Cerebellar nuclear complex (tissue), 1 donor: ENCODE measurements around the gene SNX19.

Experiments used
- DNase-seq, 2 experiments: peaks; one replicate each; lab custom pipeline; 2025; lab: John Stamatoyannopoulos, UW

SNX19 gene

GRCh38 chr11:130907229-130907628 lies 9.1 kb downstream of the SNX19 start:
- no peak for DNase-seq

- DNase-seq, result no peak
Measured at GRCh38 chr11:130906616-130907015, 9.7 kb downstream of the SNX19 start.

GRCh38 chr11:130905512-130905911 lies 10.8 kb downstream of the SNX19 start:
- no peak for DNase-seq

- no peak for DNase-seq
Measured at GRCh38 chr11:130904380-130904779, 11.9 kb downstream of the SNX19 start.

- no peak for DNase-seq
Measured at GRCh38 chr11:130902380-130902779, 13.9 kb downstream of the SNX19 start.

GRCh38 chr11:130899106-130899505 lies 17.2 kb downstream of the SNX19 start:
- DNase-seq, result no peak

GRCh38 chr11:130897262-130898182 lies 18.8 kb downstream of the SNX19 start:
- no peak for DNase-seq

GRCh38 chr11:130894322-130895025 lies 21.8 kb downstream of the SNX19 start:
- DNase-seq, result peak in 1 of 2 experiments; percentile 61

GRCh38 chr11:130892861-130893260 lies 23.4 kb downstream of the SNX19 start:
- DNase-seq, result no peak

- DNase-seq, result no peak
Measured at GRCh38 chr11:130891326-130891725, 25.0 kb downstream of the SNX19 start.

GRCh38 chr11:130890039-130890745 lies 26.1 kb downstream of the SNX19 start:
- DNase-seq, result no peak

GRCh38 chr11:130888790-130889189 lies 27.5 kb downstream of the SNX19 start:
- no peak for DNase-seq

- DNase-seq, result no peak
Measured at GRCh38 chr11:130886704-130887103, 29.6 kb downstream of the SNX19 start.

- no peak for DNase-seq
Measured at GRCh38 chr11:130882138-130882551, 34.1 kb downstream of the SNX19 start.

GRCh38 chr11:130881475-130882137 lies 34.7 kb downstream of the SNX19 start:
- DNase-seq, result no peak

- DNase-seq, result no peak
Measured at GRCh38 chr11:130879836-130880235, 36.4 kb downstream of the SNX19 start.

- DNase-seq, result no peak
Measured at GRCh38 chr11:130876931-130877915, 39.1 kb downstream of the SNX19 start.

GRCh38 chr11:130876100-130876499 lies 40.2 kb downstream of the SNX19 start:
- DNase-seq, result no peak

- no peak for DNase-seq
Measured at GRCh38 chr11:130874955-130875531, 41.2 kb downstream of the SNX19 start.

GRCh38 chr11:130874396-130874795 lies 41.9 kb downstream of the SNX19 start:
- DNase-seq, result no peak
